ENCODE results near the gene SLC35A2.

DNA sequence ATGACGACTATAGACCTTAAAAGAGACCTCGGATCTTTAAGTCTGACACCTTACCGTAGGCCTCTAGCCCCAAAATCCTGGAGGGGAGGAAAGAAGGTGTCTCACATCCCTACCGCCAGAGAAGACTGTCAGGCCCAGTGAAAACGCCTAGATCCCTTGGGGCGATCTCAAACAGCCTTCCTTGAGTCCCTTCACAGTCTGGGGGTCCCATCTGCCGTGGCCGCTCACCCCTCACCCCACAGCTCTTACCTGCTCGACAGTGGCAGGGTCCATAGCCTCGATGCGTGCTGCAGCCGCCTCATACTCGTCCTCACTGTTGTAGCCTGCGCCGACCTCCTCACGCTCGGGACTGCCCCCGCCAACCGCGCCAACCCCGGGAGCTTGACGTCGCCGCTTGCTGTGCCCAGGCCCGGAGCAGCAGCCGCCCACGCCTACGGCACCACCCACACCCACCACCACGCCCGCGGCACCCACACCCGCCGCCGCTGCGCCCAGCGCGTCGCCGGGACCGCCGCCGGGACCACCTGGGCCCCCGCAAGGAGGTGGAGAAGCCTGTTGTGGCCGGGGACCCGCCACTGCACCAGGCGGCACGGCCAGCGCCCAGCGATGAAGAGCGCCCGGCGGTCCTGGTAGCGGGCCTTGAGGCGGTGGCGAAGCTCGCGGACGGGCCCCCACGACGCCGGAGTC, 45.4 kb upstream of the SLC35A2 start:
- TF ChIP-seq, protein P1, sequence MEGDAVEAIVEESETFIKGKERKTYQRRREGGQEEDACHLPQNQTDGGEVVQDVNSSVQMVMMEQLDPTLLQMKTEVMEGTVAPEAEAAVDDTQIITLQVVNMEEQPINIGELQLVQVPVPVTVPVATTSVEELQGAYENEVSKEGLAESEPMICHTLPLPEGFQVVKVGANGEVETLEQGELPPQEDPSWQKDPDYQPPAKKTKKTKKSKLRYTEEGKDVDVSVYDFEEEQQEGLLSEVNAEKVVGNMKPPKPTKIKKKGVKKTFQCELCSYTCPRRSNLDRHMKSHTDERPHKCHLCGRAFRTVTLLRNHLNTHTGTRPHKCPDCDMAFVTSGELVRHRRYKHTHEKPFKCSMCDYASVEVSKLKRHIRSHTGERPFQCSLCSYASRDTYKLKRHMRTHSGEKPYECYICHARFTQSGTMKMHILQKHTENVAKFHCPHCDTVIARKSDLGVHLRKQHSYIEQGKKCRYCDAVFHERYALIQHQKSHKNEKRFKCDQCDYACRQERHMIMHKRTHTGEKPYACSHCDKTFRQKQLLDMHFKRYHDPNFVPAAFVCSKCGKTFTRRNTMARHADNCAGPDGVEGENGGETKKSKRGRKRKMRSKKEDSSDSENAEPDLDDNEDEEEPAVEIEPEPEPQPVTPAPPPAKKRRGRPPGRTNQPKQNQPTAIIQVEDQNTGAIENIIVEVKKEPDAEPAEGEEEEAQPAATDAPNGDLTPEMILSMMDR (IDR thresholded peaks at IDR 0.05; ENCODE audit: low read depth, low read length), result no peak
- TF ChIP-seq POLR2A (IDR thresholded peaks at IDR 0.05; ENCODE audit: extremely low read depth, insufficient read length), result no peak
- TF ChIP-seq MAX (IDR thresholded peaks at IDR 0.05; ENCODE audit: low read depth, low read length), result no peak

All from NB4 (cell line).